H1 (cell line): ENCODE measurements around the gene ESR1. TPM values are rescaled to one million over a fixed set of nuclear protein-coding genes. Genes with fewer than 3 reads are reported as not detected.
"Not testable (repeated sequence)": the region's sequence is repeated elsewhere in the genome, so short reads cannot be mapped to it uniquely, and the experiment has no call there.

Experiments
- CTCF ChIA-PET: fragments of 300-600 bp; sonication (Branson Sonifier 250); formaldehyde crosslinking; loops from one replicate; lab custom pipeline; 2021; ENCODE audit not compliant: partially characterized antibody; lab: Charles Lee
- POLR2A ChIA-PET: fragments of 300-600 bp; sonication (Branson Sonifier 250); formaldehyde crosslinking; loops from one replicate; lab custom pipeline; 2021; ENCODE audit warnings: inconsistent platforms; ENCODE audit not compliant: partially characterized antibody; lab: Charles Lee
- DNase-seq, 2 experiments: peaks; one replicate each; pipeline versions ENCODE4 v3.0.0 to v3.0.0-alpha.2; 2010 to 2022; ENCODE audit warnings: low spot score in 2 of 2, low read depth in 1 of 2, mixed read lengths in 1 of 2
- FAIRE-seq: peaks from 2 replicates; lab custom pipeline; 2011; peaks lifted over from hg19 to GRCh38; lab: Jason Lieb, UNC
- H2AFZ ChIP-seq: 2 replicates; pipeline ENCODE4 v1.8.1; 2012; ENCODE audit warnings: low read length, inconsistent platforms
- H2AK5ac ChIP-seq: 2 replicates; pipeline ENCODE4 v1.6.1; 2013; ENCODE audit warnings: low read depth, low read length
- H2BK120ac ChIP-seq: replicated peaks from 2 replicates; pipeline ENCODE3; 2013; ENCODE audit warnings: low read depth, low read length, inconsistent platforms
- H2BK12ac ChIP-seq: 2 replicates; pipeline ENCODE4 v1.6.1; 2013; ENCODE audit warnings: low read depth, low read length
- H2BK15ac ChIP-seq: 2 replicates; pipeline ENCODE4 v1.6.1; 2013; ENCODE audit warnings: low read length
- H2BK20ac ChIP-seq: 2 replicates; pipeline ENCODE4 v1.6.1; 2013; ENCODE audit warnings: low read length
- H2BK5ac ChIP-seq: 2 replicates; pipeline ENCODE4 v1.6.1; 2013; ENCODE audit warnings: low read depth, low read length
- H3K14ac ChIP-seq: 2 replicates; pipeline ENCODE4 v1.6.1; 2013; ENCODE audit warnings: inconsistent platforms; ENCODE audit not compliant: insufficient read length
- H3K18ac ChIP-seq: 2 replicates; pipeline ENCODE4 v1.6.1; 2013; ENCODE audit warnings: low read length; ENCODE audit errors: extremely low read depth
- H3K23ac ChIP-seq: 2 replicates; pipeline ENCODE4 v1.6.1; 2013; ENCODE audit warnings: inconsistent platforms; ENCODE audit not compliant: insufficient read length
- H3K23me2 ChIP-seq: 2 replicates; pipeline ENCODE4 v1.6.1; 2013; ENCODE audit warnings: low read depth, low read length
- H3K27ac ChIP-seq: 2 replicates; pipeline ENCODE4 v1.6.1; 2011; ENCODE audit warnings: low read depth, low read length, inconsistent platforms
- H3K27me3 ChIP-seq, 4 experiments: replicated peaks in 1 of 4; 1 replicate in 1 of 4; 2 replicates in 3 of 4; pipeline versions ENCODE4 v1.6.1 to v1.8.1; 2011 to 2013; ENCODE audit warnings: low read length in 3 of 4, mild to moderate bottlenecking in 3 of 4, inconsistent platforms in 2 of 4, mixed read lengths in 2 of 4, moderate library complexity in 1 of 4; ENCODE audit not compliant: control insufficient read depth in 3 of 4, insufficient read depth in 3 of 4; ENCODE audit errors: extremely low read depth in 1 of 4
- H3K36me3 ChIP-seq, 4 experiments: 2 replicates each; pipeline versions ENCODE4 v1.6.1 to v1.8.1; 2011 to 2013; ENCODE audit warnings: mild to moderate bottlenecking in 4 of 4, low read length in 3 of 4, moderate library complexity in 2 of 4, control low read depth in 1 of 4, inconsistent platforms in 1 of 4; ENCODE audit not compliant: insufficient read depth in 4 of 4, control insufficient read depth in 2 of 4
- H3K4ac ChIP-seq: replicated peaks from 2 replicates; pipeline ENCODE3; 2013; ENCODE audit warnings: low read length, low read depth, mixed read lengths, inconsistent platforms; ENCODE audit not compliant: insufficient read length
- H3K4me1 ChIP-seq, 4 experiments: replicated peaks in 1 of 4; 1 replicate in 1 of 4; 2 replicates in 3 of 4; pipeline versions ENCODE4 v1.6.1 to v1.8.1; 2011 to 2013; ENCODE audit warnings: low read length in 3 of 4, inconsistent platforms in 2 of 4, mixed read lengths in 1 of 4; ENCODE audit not compliant: insufficient read depth in 4 of 4, control insufficient read depth in 3 of 4
- H3K4me2 ChIP-seq, 2 experiments: 2 replicates each; pipeline versions ENCODE4 v1.6.1 to v1.8.1; 2011 to 2013; ENCODE audit warnings: low read depth in 2 of 2, low read length in 2 of 2, control low read depth in 1 of 2, inconsistent platforms in 1 of 2, mild to moderate bottlenecking in 1 of 2; ENCODE audit not compliant: insufficient read depth in 1 of 2
- H3K4me3 ChIP-seq, 4 experiments: fragments of 200-600, 300-600 bp in 1 of 4; sonication (generic), shearing (Covaris generic), sonication (Bioruptor Twin) in 1 of 4; 2 replicates each; pipeline versions ENCODE4 v1.5.1 to v1.8.1; 2011 to 2016; ENCODE audit warnings: low read length in 4 of 4, low read depth in 3 of 4, control low read depth in 2 of 4, inconsistent platforms in 2 of 4, mild to moderate bottlenecking in 2 of 4, mixed read lengths in 1 of 4, moderate library complexity in 1 of 4; ENCODE audit not compliant: insufficient read depth in 2 of 4; ENCODE audit errors: extremely low read depth in 1 of 4
- H3K56ac ChIP-seq: replicated peaks from 2 replicates; pipeline ENCODE3; 2013; ENCODE audit warnings: low read depth, mild to moderate bottlenecking, mixed read lengths, low read length, inconsistent platforms; ENCODE audit not compliant: insufficient read length
- H3K79me1 ChIP-seq: 2 replicates; pipeline ENCODE4 v1.6.1; 2013; ENCODE audit warnings: low read depth, low read length, control low read depth
- H3K79me2 ChIP-seq, 2 experiments: 2 replicates each; pipeline versions ENCODE4 v1.6.1 to v1.8.1; 2012 to 2013; ENCODE audit warnings: low read length in 2 of 2, mild to moderate bottlenecking in 2 of 2, inconsistent platforms in 1 of 2; ENCODE audit not compliant: insufficient read depth in 2 of 2, control insufficient read depth in 1 of 2
- H3K9ac ChIP-seq, 4 experiments: replicated peaks in 1 of 4; 1 replicate in 1 of 4; 2 replicates in 3 of 4; pipeline versions ENCODE4 v1.6.1 to v1.8.1; 2011 to 2013; ENCODE audit warnings: low read depth in 3 of 4, low read length in 3 of 4, control low read depth in 2 of 4, mild to moderate bottlenecking in 2 of 4, moderate library complexity in 2 of 4, inconsistent platforms in 1 of 4; ENCODE audit errors: extremely low read depth in 1 of 4
- H3K9me3 ChIP-seq, 2 experiments: 2 replicates each; pipeline versions ENCODE4 v1.6.1 to v1.8.1; 2012 to 2013; ENCODE audit warnings: mild to moderate bottlenecking in 2 of 2, moderate library complexity in 2 of 2, control low read depth in 1 of 2, inconsistent platforms in 1 of 2, low read depth in 1 of 2, low read length in 1 of 2, mixed read lengths in 1 of 2; ENCODE audit not compliant: insufficient read depth in 2 of 2
- H4K20me1 ChIP-seq, 2 experiments: replicated peaks in 1 of 2; 2 replicates each; pipeline versions ENCODE3 to v1.8.1; 2011 to 2013; ENCODE audit warnings: inconsistent platforms in 2 of 2, low read length in 2 of 2, mild to moderate bottlenecking in 1 of 2; ENCODE audit not compliant: insufficient read depth in 2 of 2, control insufficient read depth in 1 of 2
- H4K5ac ChIP-seq: 2 replicates; pipeline ENCODE4 v1.6.1; 2013; ENCODE audit warnings: low read length, low read depth, mixed read lengths, inconsistent platforms; ENCODE audit not compliant: insufficient read length
- H4K8ac ChIP-seq: 2 replicates; pipeline ENCODE4 v1.8.0; 2013; ENCODE audit warnings: mild to moderate bottlenecking, moderate library complexity, low read length, inconsistent platforms; ENCODE audit not compliant: insufficient read depth; ENCODE audit errors: extremely low read depth
- H4K91ac ChIP-seq: replicated peaks from 2 replicates; pipeline ENCODE3; 2013; ENCODE audit warnings: low read length, mixed read lengths, inconsistent platforms; ENCODE audit not compliant: insufficient read length
- WGBS, 2 experiments: shearing (Covaris generic) in 1 of 2; methylation state at CpG; one replicate each; pipeline versions ENCODE4 v1.1.6 to v1.1.7; 2013 to 2015; ENCODE audit warnings: low lambda C conversion rate in 2 of 2, mixed read lengths in 2 of 2, inconsistent platforms in 1 of 2, low coverage in 1 of 2, missing lambda C conversion rate in 1 of 2; ENCODE audit not compliant: insufficient replicate concordance in 2 of 2, insufficient coverage in 1 of 2, insufficient read length in 1 of 2; ENCODE audit errors: extremely low coverage in 1 of 2, missing lambda C conversion rate in 1 of 2; 5-methylcytosine and 5-hydroxymethylcytosine counted together
- polyA plus RNA-seq, 7 experiments: library from polyadenylated mRNA; depleted of rRNA in 3 of 7; stranded (reverse) in 5 of 7; unstranded in 2 of 7; fragments of >200 nt in 5 of 7; fragments of 200-250 nt in 2 of 7; gene quantifications; 1 replicate in 5 of 7; 2 replicates in 1 of 7; 4 replicates in 1 of 7; pipeline versions ENCODE4 v1.2.1 to v1.2.3, GENCODE V29; 2011 to 2013; ENCODE audit warnings: missing spikeins in 2 of 7, mixed read lengths in 2 of 7
- total RNA-seq: library from RNA; stranded (reverse); fragmentation: NEBNext Ultra II Directional; extraction: Animal tissue kit (Norgen Biotek cat#: 25700); gene quantifications from 2 replicates; pipeline ENCODE4 v1.2.1, GENCODE V29; 2021

ESR1 gene
- total and polyA plus RNA-seq, 2 of the 8 experiments (the other 6 are each of a cell fraction or from before 2014, with no cell fraction given), result 0.03 to 0.17 TPM

DNA sequence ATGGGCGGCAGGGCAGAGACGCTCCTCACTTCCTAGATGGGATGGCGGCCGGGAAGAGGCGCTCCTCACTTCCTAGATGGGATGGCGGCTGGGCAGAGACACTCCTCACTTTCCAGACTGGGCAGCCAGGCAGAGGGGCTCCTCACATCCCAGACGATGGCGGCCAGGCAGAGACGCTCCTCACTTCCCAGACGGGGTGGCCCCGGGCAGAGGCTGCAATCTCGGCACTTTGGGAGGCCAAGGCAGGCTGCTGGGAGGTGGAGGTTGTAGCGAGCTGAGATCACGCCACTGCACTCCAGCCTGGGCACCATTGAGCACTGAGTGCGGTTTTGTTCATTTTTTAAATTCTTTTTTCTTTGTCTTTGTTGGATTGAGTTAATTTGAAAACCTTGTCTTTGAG lies 92.3 kb downstream of the ESR1 start:
- DNase-seq, H4K5ac ChIP-seq, H3K27me3 ChIP-seq, H2AFZ ChIP-seq, H3K23ac ChIP-seq, H3K23me2 ChIP-seq, H3K9ac ChIP-seq, H3K36me3 ChIP-seq, H3K4me1 ChIP-seq, H3K4ac ChIP-seq, H2BK12ac ChIP-seq, H2BK20ac ChIP-seq, H2BK15ac ChIP-seq, H4K91ac ChIP-seq, H3K14ac ChIP-seq, H3K4me2 ChIP-seq, H2BK120ac ChIP-seq, FAIRE-seq, H4K8ac ChIP-seq, H3K79me1 ChIP-seq, H3K18ac ChIP-seq, H3K4me3 ChIP-seq, H3K56ac ChIP-seq, H3K27ac ChIP-seq, POLR2A ChIA-PET, H2AK5ac ChIP-seq, H3K79me2 ChIP-seq, H4K20me1 ChIP-seq, H2BK5ac ChIP-seq, H3K9me3 ChIP-seq: not testable (repeated sequence)
- WGBS, 2 experiments, result 96% methylated on average over 3 of the region's 15 CpGs; no CpG with 5 or more reads in 1 of the 2 experiments
- CTCF ChIA-PET, result interaction anchor here (1.2 kb wide), 1 partner anchor 314 kb away, joined by 4 read pairs; no protein-coding TSS in a partner anchor
